ENCODE measurements around the gene CNIH3. TPM values are rescaled to one million over a fixed set of nuclear protein-coding genes. Genes with fewer than 3 reads are reported as not detected.

The CNIH3 gene
- total RNA-seq, 1 experiment from 2014 or later = 4.2 TPM

DNA sequence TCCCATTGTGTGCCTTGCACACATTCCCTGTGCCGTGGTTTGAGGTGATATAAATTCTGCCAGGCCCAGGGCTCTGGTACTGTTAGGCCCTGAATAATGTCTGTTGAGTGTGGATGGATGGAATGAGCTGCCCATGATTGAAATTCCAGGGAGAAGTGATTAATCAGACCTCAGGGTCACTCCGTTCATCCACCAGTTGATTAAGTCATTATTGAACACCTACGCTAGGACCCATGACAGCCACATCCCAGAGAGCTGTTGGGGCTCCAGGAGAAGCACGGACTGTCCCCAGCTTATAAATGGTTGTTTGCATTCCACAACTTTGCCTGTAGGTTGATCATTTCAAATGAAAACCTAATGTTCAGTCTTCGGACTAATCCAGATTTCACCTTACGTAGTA, 98.4 kb downstream of the CNIH3 start:
- no peak overlapping the region for H3K9ac ChIP-seq (ENCODE audit: extremely low read depth, insufficient read length, low read length)
- H3K23me2 ChIP-seq (ENCODE audit: insufficient read length, low read depth, low read length, poor library complexity, severe bottlenecking) = no peaks in the 10 kb centered on the region
- H3K14ac ChIP-seq (ENCODE audit: insufficient read depth, low read length) = no peak overlapping the region
- no peak for DNase-seq
- no peaks in the 10 kb centered on the region for H3K79me1 ChIP-seq (ENCODE audit: insufficient read depth, low read depth, low read length, poor library complexity, severe bottlenecking)
- Mint-ChIP-seq H3K4me1 (no peaks in the 10 kb centered on the region), H3K36me3 (ENCODE audit: insufficient read depth in 1 of 3, low read depth in 3 of 3) (no peaks in the 10 kb centered on the region; a peak in 1 of 7 replicates), H3K27ac (no peak overlapping the region), H3K9me3 (no peaks in the 10 kb centered on the region), H3K4me3 (no peak overlapping the region), H3K27me3 (ENCODE audit: low read depth) (peaks cover 3% of the 10 kb centered on the region)
- no peak overlapping the region for H3T11ph ChIP-seq (ENCODE audit: low read length)
- no peaks in the 10 kb centered on the region for H4K20me1 ChIP-seq (ENCODE audit: control insufficient read depth, insufficient read depth, insufficient read length)
- no peaks in the 10 kb centered on the region for H3K79me2 ChIP-seq (ENCODE audit: insufficient read depth, low read length)
- H3K4ac ChIP-seq (ENCODE audit: low read depth, low read length) = no peak overlapping the region
- H3K4me2 ChIP-seq (ENCODE audit: insufficient read depth, insufficient read length, low read length) = no peak overlapping the region
- H2AFZ ChIP-seq (ENCODE audit: low read length) = no peak overlapping the region
- no peak overlapping the region for H2BK20ac ChIP-seq (ENCODE audit: low read depth, low read length, poor library complexity, severe bottlenecking)
- no peak overlapping the region for H2BK120ac ChIP-seq (ENCODE audit: low read depth, low read length, poor library complexity, severe bottlenecking)
- H2AK5ac ChIP-seq (ENCODE audit: insufficient read length, low read length) = no peak overlapping the region
- H4K91ac ChIP-seq (ENCODE audit: insufficient read length, low read depth, low read length) = no peak overlapping the region
- no peaks in the 10 kb centered on the region for H3K27me3 ChIP-seq (ENCODE audit: insufficient read depth, low read length)
- no peak overlapping the region for H2BK12ac ChIP-seq (ENCODE audit: insufficient read length, low read depth, low read length)
- no peaks in the 10 kb centered on the region for H3K4me1 ChIP-seq (ENCODE audit: insufficient read depth, low read length)
- no peak overlapping the region for H4K8ac ChIP-seq (replicated peaks; ENCODE audit: insufficient read length, low read depth, low read length)
- no peak overlapping the region for H2BK5ac ChIP-seq (ENCODE audit: insufficient read length, low read length)
- no peak overlapping the region for H3K18ac ChIP-seq (ENCODE audit: insufficient read length, low read depth, low read length)
- no peak overlapping the region for H3K56ac ChIP-seq (ENCODE audit: insufficient read length, low read depth, low read length)
- WGBS (ENCODE audit: extremely low coverage, insufficient read length, low lambda C conversion rate) = no CpG with 5 or more reads among the region's 6 CpGs
- no peak overlapping the region for H3K23ac ChIP-seq (ENCODE audit: insufficient read length, low read depth, low read length)
- no peak overlapping the region for H3K27ac ChIP-seq (ENCODE audit: insufficient read length, low read depth, low read length)
- H4K5ac ChIP-seq (ENCODE audit: insufficient read length, low read depth, low read length) = no peak overlapping the region
- H2BK15ac ChIP-seq (ENCODE audit: low read depth, low read length) = no peak overlapping the region
- no peaks in the 10 kb centered on the region for H3K9me3 ChIP-seq (ENCODE audit: control insufficient read depth, low read depth, low read length)
- TF ChIP-seq CTCF (conservative IDR thresholded peaks at IDR 0.05) = no peak
